H1 (cell line): ENCODE measurements around the gene MECR. TPM values are rescaled to one million over a fixed set of nuclear protein-coding genes. Genes with fewer than 3 reads are reported as not detected.

Source experiments
- polyA plus RNA-seq, 7 experiments: library from polyadenylated mRNA; depleted of rRNA in 3 of 7; stranded (reverse) in 5 of 7; unstranded in 2 of 7; fragments of >200 nt in 5 of 7; fragments of 200-250 nt in 2 of 7; gene quantifications; 1 replicate in 5 of 7; 2 replicates in 1 of 7; 4 replicates in 1 of 7; pipeline versions ENCODE4 v1.2.1 to v1.2.3, GENCODE V29; 2011 to 2013; ENCODE audit warnings: missing spikeins in 2 of 7, mixed read lengths in 2 of 7
- total RNA-seq: library from RNA; stranded (reverse); fragmentation: NEBNext Ultra II Directional; extraction: Animal tissue kit (Norgen Biotek cat#: 25700); gene quantifications from 2 replicates; pipeline ENCODE4 v1.2.1, GENCODE V29; 2021
- TF ChIP-seq, protein P1 (sequence below): fragments of 300-600 bp; sonication (generic); IDR thresholded peaks from 2 replicates; pipeline ENCODE4 v1.7.1; 2012; ENCODE audit warnings: low read length, moderate library complexity, mild to moderate bottlenecking, inconsistent platforms; ENCODE audit not compliant: insufficient replicate concordance

MECR gene
- total and polyA plus RNA-seq, 2 of the 8 experiments (the other 6 are each of a cell fraction or from before 2014, with no cell fraction given) = 24.2 to 24.4 TPM

DNA sequence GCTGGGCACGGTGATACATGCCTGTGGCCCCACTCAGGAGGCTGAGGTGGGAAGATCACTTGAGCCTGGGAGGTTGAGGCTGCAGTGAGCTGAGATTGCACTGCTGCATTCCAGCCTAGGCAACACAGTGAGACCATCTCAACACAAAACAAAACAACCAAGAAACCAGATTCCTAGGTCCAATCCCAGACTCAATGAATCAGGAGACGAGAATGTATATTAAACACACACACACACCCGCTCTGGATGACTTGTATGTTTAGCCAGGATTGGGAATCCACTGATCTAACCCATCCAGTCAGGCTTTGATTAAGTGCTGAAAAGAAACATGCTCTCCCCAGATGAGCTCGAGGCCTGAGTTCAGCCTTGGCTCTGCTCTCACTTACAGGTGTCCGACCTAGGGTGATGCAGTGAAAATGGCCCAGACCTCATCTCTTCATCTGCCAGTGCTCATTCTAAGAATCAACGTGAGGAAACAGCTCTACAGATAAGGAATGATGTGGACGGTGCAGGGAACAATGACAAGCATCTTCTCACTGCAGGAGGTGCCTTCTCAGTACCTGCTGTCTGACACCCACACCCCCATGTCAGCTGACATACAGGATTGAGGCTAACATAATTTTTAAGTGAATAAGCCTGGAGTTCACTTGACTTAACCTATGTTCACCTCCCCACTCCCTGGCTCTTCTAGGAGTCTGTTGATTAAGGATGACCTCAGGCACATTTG, 33.7 kb downstream of the MECR start (continued):
- TF ChIP-seq, protein P1, sequence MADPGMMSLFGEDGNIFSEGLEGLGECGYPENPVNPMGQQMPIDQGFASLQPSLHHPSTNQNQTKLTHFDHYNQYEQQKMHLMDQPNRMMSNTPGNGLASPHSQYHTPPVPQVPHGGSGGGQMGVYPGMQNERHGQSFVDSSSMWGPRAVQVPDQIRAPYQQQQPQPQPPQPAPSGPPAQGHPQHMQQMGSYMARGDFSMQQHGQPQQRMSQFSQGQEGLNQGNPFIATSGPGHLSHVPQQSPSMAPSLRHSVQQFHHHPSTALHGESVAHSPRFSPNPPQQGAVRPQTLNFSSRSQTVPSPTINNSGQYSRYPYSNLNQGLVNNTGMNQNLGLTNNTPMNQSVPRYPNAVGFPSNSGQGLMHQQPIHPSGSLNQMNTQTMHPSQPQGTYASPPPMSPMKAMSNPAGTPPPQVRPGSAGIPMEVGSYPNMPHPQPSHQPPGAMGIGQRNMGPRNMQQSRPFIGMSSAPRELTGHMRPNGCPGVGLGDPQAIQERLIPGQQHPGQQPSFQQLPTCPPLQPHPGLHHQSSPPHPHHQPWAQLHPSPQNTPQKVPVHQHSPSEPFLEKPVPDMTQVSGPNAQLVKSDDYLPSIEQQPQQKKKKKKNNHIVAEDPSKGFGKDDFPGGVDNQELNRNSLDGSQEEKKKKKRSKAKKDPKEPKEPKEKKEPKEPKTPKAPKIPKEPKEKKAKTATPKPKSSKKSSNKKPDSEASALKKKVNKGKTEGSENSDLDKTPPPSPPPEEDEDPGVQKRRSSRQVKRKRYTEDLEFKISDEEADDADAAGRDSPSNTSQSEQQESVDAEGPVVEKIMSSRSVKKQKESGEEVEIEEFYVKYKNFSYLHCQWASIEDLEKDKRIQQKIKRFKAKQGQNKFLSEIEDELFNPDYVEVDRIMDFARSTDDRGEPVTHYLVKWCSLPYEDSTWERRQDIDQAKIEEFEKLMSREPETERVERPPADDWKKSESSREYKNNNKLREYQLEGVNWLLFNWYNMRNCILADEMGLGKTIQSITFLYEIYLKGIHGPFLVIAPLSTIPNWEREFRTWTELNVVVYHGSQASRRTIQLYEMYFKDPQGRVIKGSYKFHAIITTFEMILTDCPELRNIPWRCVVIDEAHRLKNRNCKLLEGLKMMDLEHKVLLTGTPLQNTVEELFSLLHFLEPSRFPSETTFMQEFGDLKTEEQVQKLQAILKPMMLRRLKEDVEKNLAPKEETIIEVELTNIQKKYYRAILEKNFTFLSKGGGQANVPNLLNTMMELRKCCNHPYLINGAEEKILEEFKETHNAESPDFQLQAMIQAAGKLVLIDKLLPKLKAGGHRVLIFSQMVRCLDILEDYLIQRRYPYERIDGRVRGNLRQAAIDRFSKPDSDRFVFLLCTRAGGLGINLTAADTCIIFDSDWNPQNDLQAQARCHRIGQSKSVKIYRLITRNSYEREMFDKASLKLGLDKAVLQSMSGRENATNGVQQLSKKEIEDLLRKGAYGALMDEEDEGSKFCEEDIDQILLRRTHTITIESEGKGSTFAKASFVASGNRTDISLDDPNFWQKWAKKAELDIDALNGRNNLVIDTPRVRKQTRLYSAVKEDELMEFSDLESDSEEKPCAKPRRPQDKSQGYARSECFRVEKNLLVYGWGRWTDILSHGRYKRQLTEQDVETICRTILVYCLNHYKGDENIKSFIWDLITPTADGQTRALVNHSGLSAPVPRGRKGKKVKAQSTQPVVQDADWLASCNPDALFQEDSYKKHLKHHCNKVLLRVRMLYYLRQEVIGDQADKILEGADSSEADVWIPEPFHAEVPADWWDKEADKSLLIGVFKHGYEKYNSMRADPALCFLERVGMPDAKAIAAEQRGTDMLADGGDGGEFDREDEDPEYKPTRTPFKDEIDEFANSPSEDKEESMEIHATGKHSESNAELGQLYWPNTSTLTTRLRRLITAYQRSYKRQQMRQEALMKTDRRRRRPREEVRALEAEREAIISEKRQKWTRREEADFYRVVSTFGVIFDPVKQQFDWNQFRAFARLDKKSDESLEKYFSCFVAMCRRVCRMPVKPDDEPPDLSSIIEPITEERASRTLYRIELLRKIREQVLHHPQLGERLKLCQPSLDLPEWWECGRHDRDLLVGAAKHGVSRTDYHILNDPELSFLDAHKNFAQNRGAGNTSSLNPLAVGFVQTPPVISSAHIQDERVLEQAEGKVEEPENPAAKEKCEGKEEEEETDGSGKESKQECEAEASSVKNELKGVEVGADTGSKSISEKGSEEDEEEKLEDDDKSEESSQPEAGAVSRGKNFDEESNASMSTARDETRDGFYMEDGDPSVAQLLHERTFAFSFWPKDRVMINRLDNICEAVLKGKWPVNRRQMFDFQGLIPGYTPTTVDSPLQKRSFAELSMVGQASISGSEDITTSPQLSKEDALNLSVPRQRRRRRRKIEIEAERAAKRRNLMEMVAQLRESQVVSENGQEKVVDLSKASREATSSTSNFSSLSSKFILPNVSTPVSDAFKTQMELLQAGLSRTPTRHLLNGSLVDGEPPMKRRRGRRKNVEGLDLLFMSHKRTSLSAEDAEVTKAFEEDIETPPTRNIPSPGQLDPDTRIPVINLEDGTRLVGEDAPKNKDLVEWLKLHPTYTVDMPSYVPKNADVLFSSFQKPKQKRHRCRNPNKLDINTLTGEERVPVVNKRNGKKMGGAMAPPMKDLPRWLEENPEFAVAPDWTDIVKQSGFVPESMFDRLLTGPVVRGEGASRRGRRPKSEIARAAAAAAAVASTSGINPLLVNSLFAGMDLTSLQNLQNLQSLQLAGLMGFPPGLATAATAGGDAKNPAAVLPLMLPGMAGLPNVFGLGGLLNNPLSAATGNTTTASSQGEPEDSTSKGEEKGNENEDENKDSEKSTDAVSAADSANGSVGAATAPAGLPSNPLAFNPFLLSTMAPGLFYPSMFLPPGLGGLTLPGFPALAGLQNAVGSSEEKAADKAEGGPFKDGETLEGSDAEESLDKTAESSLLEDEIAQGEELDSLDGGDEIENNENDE = no peak
